A673 (cell line): ENCODE measurements around the gene ATF6. TPM values are rescaled to one million over a fixed set of nuclear protein-coding genes. Genes with fewer than 3 reads are reported as not detected.

Experiments used
- BruUV-seq: library from RNA; stranded (reverse); fragments of 400-500 nt; replicated peaks from 2 replicates; lab custom pipeline; 2021; lab: Mats Ljungman, UMichigan
- CTCF ChIA-PET: fragments of 300-600 bp; sonication (Branson Sonifier 250); formaldehyde crosslinking; loops from one replicate; lab custom pipeline; 2022; ENCODE audit warnings: antibody characterized with exemption; lab: Charles Lee
- POLR2A ChIA-PET: fragments of 300-600 bp; sonication (Branson Sonifier 250); formaldehyde crosslinking; loops from one replicate; lab custom pipeline; 2022; ENCODE audit warnings: antibody characterized with exemption; ENCODE audit not compliant: low non-redundant PET; lab: Charles Lee
- DNase-seq: peaks from one replicate; pipeline ENCODE4 v3.0.0-alpha.2; 2015; ENCODE audit warnings: low spot score
- H3K27ac ChIP-seq: fragments of 200-600 bp; sonication (generic); 2 replicates; pipeline ENCODE4 v1.5.1; 2016; ENCODE audit warnings: mixed run types, low read depth, mild to moderate bottlenecking, mixed read lengths, antibody characterized with exemption, low read length; ENCODE audit not compliant: poor library complexity, severe bottlenecking
- H3K27me3 ChIP-seq: fragments of 200-600 bp; sonication (generic); replicated peaks from 2 replicates; pipeline ENCODE4 v1.6.1; 2017; ENCODE audit warnings: mixed run types, low read depth, mild to moderate bottlenecking, mixed read lengths, antibody characterized with exemption, low read length; ENCODE audit not compliant: insufficient read depth, poor library complexity
- H3K36me3 ChIP-seq: fragments of 200-600 bp; sonication (generic); 2 replicates; pipeline ENCODE4 v1.6.1; 2016; ENCODE audit warnings: mixed run types, mild to moderate bottlenecking, mixed read lengths, antibody characterized with exemption, low read length; ENCODE audit not compliant: insufficient read depth, poor library complexity, severe bottlenecking
- H3K4me1 ChIP-seq: fragments of 200-600 bp; sonication (generic); 2 replicates; pipeline ENCODE4 v1.6.1; 2017; ENCODE audit warnings: mixed run types, mild to moderate bottlenecking, mixed read lengths, antibody characterized with exemption, low read length; ENCODE audit not compliant: insufficient read depth, poor library complexity, severe bottlenecking
- H3K4me3 ChIP-seq: fragments of 200-600 bp; sonication (generic); 2 replicates; pipeline ENCODE4 v1.5.1; 2016; ENCODE audit warnings: low read depth, mixed run types, mild to moderate bottlenecking, mixed read lengths, low read length; ENCODE audit not compliant: poor library complexity, severe bottlenecking
- H3K9me3 ChIP-seq: fragments of 200-600 bp; sonication (generic); 2 replicates; pipeline ENCODE4 v1.6.1; 2016; ENCODE audit warnings: mixed run types, low read depth, mild to moderate bottlenecking, mixed read lengths, antibody characterized with exemption, low read length; ENCODE audit not compliant: poor library complexity, severe bottlenecking
- EZH2 ChIP-seq: fragments of 200-600 bp; sonication (generic); IDR thresholded peaks from 2 replicates; pipeline ENCODE4 v1.6.1; 2017; ENCODE audit warnings: borderline replicate concordance, low read depth, mild to moderate bottlenecking, mixed read lengths, antibody characterized with exemption, low read length; ENCODE audit not compliant: poor library complexity, severe bottlenecking
- intact Hi-C: fragments of 100-400 bp; cut with micrococcal nuclease; formaldehyde crosslinking; loops from one replicate; pipeline ENCODE4 v1.10.0; 2022; ENCODE audit not compliant: unreplicated experiment
- total RNA-seq: library from RNA; stranded (reverse); gene quantifications from 2 replicates; pipeline ENCODE4 v1.2.3, GENCODE V29; 2021
- TF ChIP-seq, protein P1 (sequence below): fragments of 300-800, 200-600 bp; sonication (generic); conservative IDR thresholded peaks from 2 replicates; pipeline ENCODE4 v1.5.1; 2017; ENCODE audit warnings: low read depth, mild to moderate bottlenecking, antibody characterized with exemption, low read length, moderate library complexity, mixed read lengths

The ATF6 gene
- total RNA-seq, 1 experiment from 2014 or later: 21.8 TPM

DNA sequence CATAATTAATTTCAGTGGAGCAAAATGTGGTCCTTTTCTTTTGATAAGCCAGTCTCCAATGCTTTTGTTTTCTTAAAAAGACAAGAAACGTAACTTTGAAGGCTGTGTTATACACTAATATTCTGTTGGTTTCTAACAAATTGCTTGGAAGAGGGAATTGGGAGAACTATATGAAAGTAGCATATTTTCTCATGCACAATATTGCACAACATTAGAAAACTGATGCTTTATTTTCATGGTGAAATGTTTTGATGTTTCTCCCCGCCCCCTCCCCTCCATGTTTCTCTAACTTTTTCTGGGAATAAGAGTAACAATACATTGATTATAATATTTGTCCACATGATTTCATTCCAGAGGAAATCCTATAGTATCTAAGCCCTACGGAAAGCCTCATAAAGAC, 142.1 kb downstream of the ATF6 start:
- CTCF ChIA-PET: no interaction called here
- no TSS peak for BruUV-seq
- H3K4me3 ChIP-seq: no peak overlapping the region
- H3K4me1 ChIP-seq: peaks cover 10% of the 10 kb centered on the region
- intact Hi-C loops: no loop called here
- H3K27ac ChIP-seq: no peak overlapping the region
- H3K9me3 ChIP-seq: no peaks in the 10 kb centered on the region
- no peaks in the 10 kb centered on the region for H3K36me3 ChIP-seq
- no peaks in the 10 kb centered on the region for H3K27me3 ChIP-seq
- no peak for DNase-seq
- POLR2A ChIA-PET: no interaction called here
- TF ChIP-seq, protein P1, sequence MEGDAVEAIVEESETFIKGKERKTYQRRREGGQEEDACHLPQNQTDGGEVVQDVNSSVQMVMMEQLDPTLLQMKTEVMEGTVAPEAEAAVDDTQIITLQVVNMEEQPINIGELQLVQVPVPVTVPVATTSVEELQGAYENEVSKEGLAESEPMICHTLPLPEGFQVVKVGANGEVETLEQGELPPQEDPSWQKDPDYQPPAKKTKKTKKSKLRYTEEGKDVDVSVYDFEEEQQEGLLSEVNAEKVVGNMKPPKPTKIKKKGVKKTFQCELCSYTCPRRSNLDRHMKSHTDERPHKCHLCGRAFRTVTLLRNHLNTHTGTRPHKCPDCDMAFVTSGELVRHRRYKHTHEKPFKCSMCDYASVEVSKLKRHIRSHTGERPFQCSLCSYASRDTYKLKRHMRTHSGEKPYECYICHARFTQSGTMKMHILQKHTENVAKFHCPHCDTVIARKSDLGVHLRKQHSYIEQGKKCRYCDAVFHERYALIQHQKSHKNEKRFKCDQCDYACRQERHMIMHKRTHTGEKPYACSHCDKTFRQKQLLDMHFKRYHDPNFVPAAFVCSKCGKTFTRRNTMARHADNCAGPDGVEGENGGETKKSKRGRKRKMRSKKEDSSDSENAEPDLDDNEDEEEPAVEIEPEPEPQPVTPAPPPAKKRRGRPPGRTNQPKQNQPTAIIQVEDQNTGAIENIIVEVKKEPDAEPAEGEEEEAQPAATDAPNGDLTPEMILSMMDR: no peak
- TF ChIP-seq EZH2: no peak

DNA sequence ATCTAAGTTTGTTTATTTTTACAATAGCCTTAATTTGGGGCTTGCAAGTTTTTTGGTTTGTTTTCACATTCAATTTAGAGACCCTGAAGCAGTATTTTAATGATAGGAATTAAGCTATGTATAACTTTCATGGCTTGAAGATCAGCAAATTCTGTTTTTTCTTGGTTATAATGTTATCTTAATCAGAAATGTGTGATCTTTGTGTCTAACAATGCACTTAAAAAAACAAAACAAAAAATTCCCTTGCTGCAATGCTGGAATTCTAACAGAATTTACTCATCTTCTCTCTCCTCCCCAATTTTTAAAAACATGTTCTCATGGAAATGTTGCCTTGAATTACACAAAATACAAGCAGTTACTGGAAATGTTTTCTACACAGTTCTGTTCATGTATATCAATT, 144.5 kb downstream of the ATF6 start:
- H3K27me3 ChIP-seq: no peaks in the 10 kb centered on the region
- POLR2A ChIA-PET: no interaction called here
- no peak overlapping the region for H3K4me3 ChIP-seq
- CTCF ChIA-PET: no interaction called here
- H3K4me1 ChIP-seq: peaks cover 10% of the 10 kb centered on the region
- BruUV-seq: no TSS peak
- intact Hi-C loops: no loop called here
- H3K36me3 ChIP-seq: no peaks in the 10 kb centered on the region
- no peak for DNase-seq
- H3K27ac ChIP-seq: no peak overlapping the region
- no peaks in the 10 kb centered on the region for H3K9me3 ChIP-seq
- TF ChIP-seq, protein P1: no peak
- no peak for TF ChIP-seq EZH2

DNA sequence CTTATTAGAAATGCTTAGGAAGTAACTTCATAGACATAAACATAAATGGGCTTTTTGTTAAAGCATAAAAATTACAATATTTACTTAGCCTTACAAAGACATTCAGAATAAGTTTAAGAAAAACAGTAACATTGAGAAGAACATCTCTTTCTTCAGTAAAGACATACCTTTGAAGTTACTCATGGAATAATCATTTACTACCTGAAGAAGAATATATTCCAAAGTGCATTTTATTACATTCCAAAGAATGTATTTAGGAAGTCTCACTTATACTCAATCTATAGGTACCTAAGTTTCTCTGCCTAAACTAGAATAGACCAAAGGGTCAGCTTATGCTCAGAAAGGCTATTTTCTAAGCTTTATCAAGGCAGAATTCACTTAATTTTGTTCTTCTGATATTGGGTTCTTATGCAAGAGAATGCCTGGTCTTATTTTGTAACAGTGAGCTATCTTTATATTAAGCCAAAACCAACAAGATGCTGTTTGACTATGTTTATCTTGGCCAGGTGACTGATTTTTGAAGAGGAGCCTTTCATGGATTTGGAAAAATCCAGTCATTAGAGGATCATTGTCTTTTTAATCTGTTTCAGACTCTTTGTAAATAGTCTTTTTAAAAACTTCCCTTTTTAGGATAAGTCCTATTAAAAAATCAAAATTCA, 147.5 kb downstream of the ATF6 start:
- H3K27me3 ChIP-seq: no peaks in the 10 kb centered on the region
- intact Hi-C loops: no loop called here
- no peak for DNase-seq
- ChIA-PET POLR2A (no interaction called here), CTCF (no interaction called here)
- TF ChIP-seq, protein P1: no peak
- H3K4me3 ChIP-seq: no peak overlapping the region
- BruUV-seq: no TSS peak
- H3K4me1 ChIP-seq: no peaks in the 10 kb centered on the region
- H3K27ac ChIP-seq: no peak overlapping the region
- H3K36me3 ChIP-seq: no peaks in the 10 kb centered on the region
- no peaks in the 10 kb centered on the region for H3K9me3 ChIP-seq
